B cell (primary cell): ENCODE data around the gene CSNK1E. TPM values are rescaled to one million over a fixed set of nuclear protein-coding genes. Genes with fewer than 3 reads are reported as not detected.

Source experiments
- ATAC-seq: fragments of 200-7000 bp; cut with Tn5 transposase; one replicate; pipeline ENCODE4 v1.10.0; 2021; ENCODE audit warnings: low read depth, mild to moderate bottlenecking, moderate number of reproducible peaks, moderate library complexity
- CTCF ChIA-PET: fragments of 350-600 bp; sonication (Branson Sonifier 250); formaldehyde crosslinking; loops from one replicate; lab custom pipeline; 2021; ENCODE audit warnings: antibody characterized with exemption, inconsistent platforms; lab: Charles Lee
- POLR2A ChIA-PET: fragments of 350-600 bp; sonication (Branson Sonifier 250); formaldehyde crosslinking; loops from one replicate; lab custom pipeline; 2021; ENCODE audit warnings: antibody characterized with exemption; lab: Charles Lee
- DNase-seq: peaks from one replicate; pipeline ENCODE4 v3.0.0; 2013
- H2AFZ ChIP-seq: 2 replicates; pipeline ENCODE4 v1.6.1; 2012; ENCODE audit warnings: mild to moderate bottlenecking, low read depth, low read length; ENCODE audit not compliant: insufficient read depth, poor library complexity, severe bottlenecking
- H3K27ac ChIP-seq, 2 donors: 1 replicate in 1 of 2; 2 replicates in 1 of 2; pipeline ENCODE4 v1.5.1; 2012 to 2013; ENCODE audit warnings: low read length in 2 of 2, mild to moderate bottlenecking in 2 of 2, moderate library complexity in 1 of 2
- H3K27me3 ChIP-seq, 4 experiments: fragments of 200-600 bp in 1 of 4; sonication (generic) in 1 of 4; replicated peaks in 1 of 4; 1 replicate in 2 of 4; 2 replicates in 2 of 4; pipeline versions ENCODE4 v1.6.1 to v1.7.0; 2013 to 2016; ENCODE audit warnings: low read length in 3 of 4, mild to moderate bottlenecking in 2 of 4, mixed read lengths in 1 of 4, moderate library complexity in 1 of 4; ENCODE audit not compliant: insufficient read depth in 4 of 4, control insufficient read depth in 3 of 4; ENCODE audit errors: control extremely low read depth in 1 of 4
- H3K36me3 ChIP-seq, 2 experiments: replicated peaks in 1 of 2; 1 replicate in 1 of 2; 2 replicates in 1 of 2; pipeline versions ENCODE4 v1.6.1 to v1.7.1; 2013; ENCODE audit warnings: low read length in 1 of 2; ENCODE audit not compliant: insufficient read depth in 2 of 2, control insufficient read depth in 1 of 2; ENCODE audit errors: control extremely low read depth in 1 of 2, extremely low read depth in 1 of 2
- H3K4me1 ChIP-seq, 2 donors: fragments of 200-600 bp in 1 of 2; sonication (generic) in 1 of 2; 1 replicate in 1 of 2; 2 replicates in 1 of 2; pipeline versions ENCODE4 v1.5.1 to v1.6.1; 2013 to 2017; ENCODE audit warnings: low read length in 2 of 2; ENCODE audit not compliant: control insufficient read depth in 2 of 2, insufficient read depth in 2 of 2
- H3K4me2 ChIP-seq: replicated peaks from 2 replicates; pipeline ENCODE3; 2012; ENCODE audit warnings: mild to moderate bottlenecking, low read depth, low read length; ENCODE audit not compliant: poor library complexity, severe bottlenecking
- H3K4me3 ChIP-seq, 5 experiments: fragments of 200-600 bp in 1 of 5; sonication (generic) in 1 of 5; 1 replicate in 3 of 5; 2 replicates in 2 of 5; pipeline versions ENCODE4 v1.5.1 to v1.7.0; 2011 to 2016; ENCODE audit warnings: low read length in 4 of 5, mild to moderate bottlenecking in 4 of 5, low read depth in 2 of 5, control low read depth in 1 of 5, moderate library complexity in 1 of 5; ENCODE audit not compliant: insufficient read depth in 1 of 5; ENCODE audit errors: control extremely low read depth in 1 of 5, extremely low read depth in 1 of 5
- H3K79me2 ChIP-seq: fragments of 200-600 bp; sonication (generic); one replicate; pipeline ENCODE4 v1.6.0; 2016; ENCODE audit warnings: low read length; ENCODE audit not compliant: control insufficient read depth, insufficient read depth
- H3K9ac ChIP-seq: fragments of 200-600 bp; sonication (generic); 2 replicates; pipeline ENCODE4 v1.6.1; 2017; ENCODE audit warnings: mild to moderate bottlenecking, low read length, moderate library complexity
- H3K9me3 ChIP-seq, 3 donors: one replicate each; pipeline versions ENCODE4 v1.6.1 to v1.7.1; 2013; ENCODE audit warnings: low read length in 2 of 3; ENCODE audit not compliant: control insufficient read depth in 2 of 3, insufficient read depth in 1 of 3; ENCODE audit errors: control extremely low read depth in 1 of 3
- H4K20me1 ChIP-seq: 2 replicates; pipeline ENCODE4 v1.6.0; 2012; ENCODE audit warnings: mild to moderate bottlenecking, low read length; ENCODE audit not compliant: insufficient read depth, control insufficient read depth, poor library complexity, severe bottlenecking
- H3K27ac Mint-ChIP-seq: one replicate; pipeline ENCODE4 v1.8.0; 2021; ENCODE audit warnings: mixed read lengths
- H3K27me3 Mint-ChIP-seq: one replicate; pipeline ENCODE4 v1.8.0; 2021; ENCODE audit warnings: mixed read lengths
- H3K4me1 Mint-ChIP-seq: one replicate; pipeline ENCODE4 v1.8.0; 2021; ENCODE audit warnings: mixed read lengths
- H3K4me3 Mint-ChIP-seq: one replicate; pipeline ENCODE4 v1.8.0; 2021; ENCODE audit warnings: mixed read lengths
- H3K9me3 Mint-ChIP-seq: one replicate; pipeline ENCODE4 v1.8.0; 2022; ENCODE audit warnings: mixed read lengths; ENCODE audit not compliant: insufficient read depth
- CTCF ChIP-seq: fragments of 200-600 bp; IDR thresholded peaks from one replicate; pipeline ENCODE4 v1.8.0; 2022; ENCODE audit warnings: antibody characterized with exemption, mild to moderate bottlenecking
- EZH2 ChIP-seq: IDR thresholded peaks from 2 replicates; pipeline ENCODE4 v1.6.1; 2012; ENCODE audit warnings: borderline replicate concordance, low read depth, mild to moderate bottlenecking, moderate library complexity, low read length; ENCODE audit not compliant: insufficient read depth, poor library complexity, severe bottlenecking
- WGBS: methylation state at CpG from one replicate; pipeline ENCODE4 v1.1.5; 2013; ENCODE audit warnings: missing lambda C conversion rate; ENCODE audit not compliant: insufficient coverage; 5-methylcytosine and 5-hydroxymethylcytosine counted together
- intact Hi-C: fragments of 100-400 bp; cut with micrococcal nuclease; formaldehyde crosslinking; loops from one replicate; pipeline ENCODE4 v1.10.0; 2022
- polyA plus RNA-seq: library from polyadenylated mRNA; depleted of rRNA; stranded (reverse); fragments of >200 nt; gene quantifications from 2 replicates; pipeline ENCODE4 v1.2.3, GENCODE V29; 2012
- total RNA-seq, 2 donors: library from RNA; stranded (reverse); fragments of 120-200 nt in 1 of 2; gene quantifications; 1 replicate in 1 of 2; 2 replicates in 1 of 2; pipeline versions ENCODE4 v1.2.3 to v1.2.4, GENCODE V29; 2013 to 2022

CSNK1E gene
- total and polyA plus RNA-seq, 2 donors (not counting 1 experiment from before 2014, with no cell fraction given): 113 to 133 TPM

- H3K4me1 Mint-ChIP-seq: peaks cover 6% of the 10 kb centered on the region
- ATAC-seq (no peak), DNase-seq (no peak)
- CTCF ChIA-PET: interaction anchor here (1.3 kb wide), 1 partner anchor 18 kb away, joined by 4 read pairs; no protein-coding TSS in a partner anchor
- 95% methylated on average over 2 of the region's 3 CpGs for WGBS
- H4K20me1 ChIP-seq: no peaks in the 10 kb centered on the region
- no peak overlapping the region for H3K9ac ChIP-seq
- H3K27me3 ChIP-seq: peaks cover 0 to 13% (median 4%) of the 10 kb centered on the region in 4 experiments
- H3K79me2 ChIP-seq: no peaks in the 10 kb centered on the region
- TF ChIP-seq CTCF (no peak), EZH2 (no peak)
- no peak overlapping the region for H2AFZ ChIP-seq
- peak overlapping the region; percentile 75 for H3K4me3 Mint-ChIP-seq
- peaks cover 7% of the 10 kb centered on the region for H3K27me3 Mint-ChIP-seq
- no peak overlapping the region for H3K27ac Mint-ChIP-seq
- H3K9me3 ChIP-seq: no peaks in the 10 kb centered on the region
- POLR2A ChIA-PET: no interaction called here
- no peak overlapping the region for H3K27ac ChIP-seq
- no peak overlapping the region for H3K4me2 ChIP-seq
- no peak overlapping the region for H3K4me3 ChIP-seq
- intact Hi-C loops: no loop called here
- H3K36me3 ChIP-seq: no peaks in the 10 kb centered on the region
- H3K9me3 Mint-ChIP-seq: no peaks in the 10 kb centered on the region
- peaks cover 5 to 13% of the 10 kb centered on the region in 2 donors for H3K4me1 ChIP-seq
Observed at GRCh38 chr22:38335077-38335476, 17.8 kb upstream of the CSNK1E start.

- H3K27ac ChIP-seq: no peak overlapping the region
- no peak for DNase-seq
- no peak overlapping the region for H3K27ac Mint-ChIP-seq
- H3K4me2 ChIP-seq: no peak overlapping the region
- H3K79me2 ChIP-seq: no peaks in the 10 kb centered on the region
- no peaks in the 10 kb centered on the region for H3K27me3 Mint-ChIP-seq
- H3K9me3 Mint-ChIP-seq: no peaks in the 10 kb centered on the region
- H4K20me1 ChIP-seq: no peaks in the 10 kb centered on the region
- intact Hi-C loops: no loop called here
- WGBS: 82% methylated on average over 13 of the region's 16 CpGs
- H3K27me3 ChIP-seq: no peaks in the 10 kb centered on the region
- peaks cover 0 to 2% (median 0%) of the 10 kb centered on the region in 3 donors for H3K9me3 ChIP-seq
- no peak for ATAC-seq
- H3K4me3 Mint-ChIP-seq: no peak overlapping the region
- TF ChIP-seq CTCF (no peak), EZH2 (no peak)
- H3K36me3 ChIP-seq: no peaks in the 10 kb centered on the region
- CTCF ChIA-PET: no interaction called here
- H3K4me3 ChIP-seq: no peak overlapping the region
- no peak overlapping the region for H3K9ac ChIP-seq
- H2AFZ ChIP-seq: no peak overlapping the region
- POLR2A ChIA-PET: no interaction called here
- H3K4me1 Mint-ChIP-seq: no peaks in the 10 kb centered on the region
- no peaks in the 10 kb centered on the region for H3K4me1 ChIP-seq
Observed at GRCh38 chr22:38327805-38328204, 10.6 kb upstream of the CSNK1E start.
